IMR-90 (cell line): ENCODE results near the gene AMIGO2. TPM values are rescaled to one million over a fixed set of nuclear protein-coding genes. Genes with fewer than 3 reads are reported as not detected.

Source experiments
- ATAC-seq: fragments of 200-7000 bp; cut with Tn5 transposase; 2 replicates; pipeline ENCODE4 v1.9.1; 2020; ENCODE audit warnings: low read depth, mild to moderate bottlenecking, moderate library complexity
- BruUV-seq: library from RNA; stranded (reverse); fragments of 400-500 nt; replicated peaks from 2 replicates; lab custom pipeline; 2021; lab: Mats Ljungman, UMichigan
- CTCF ChIA-PET: fragments of 300-600 bp; formaldehyde crosslinking; extraction: SDS; loops from one replicate; lab custom pipeline; 2021; ENCODE audit warnings: antibody characterized with exemption; lab: Yijun Ruan, JAX
- POLR2A ChIA-PET: fragments of 300-600 bp; sonication (Branson Sonifier 250); formaldehyde crosslinking; loops from one replicate; lab custom pipeline; 2022; ENCODE audit warnings: antibody characterized with exemption; ENCODE audit not compliant: unreplicated experiment; lab: Charles Lee
- DNase-seq: peaks from one replicate; pipeline ENCODE4 v3.0.0; 2013
- H2AFZ ChIP-seq: replicated peaks from 2 replicates; pipeline ENCODE3; 2013; ENCODE audit warnings: low read length, mild to moderate bottlenecking; ENCODE audit not compliant: poor library complexity
- H2AK5ac ChIP-seq: 2 replicates; pipeline ENCODE4 v1.6.1; 2013; ENCODE audit warnings: low read depth, low read length, inconsistent platforms
- H2AK9ac ChIP-seq: replicated peaks from 2 replicates; pipeline ENCODE3; 2013; ENCODE audit warnings: mild to moderate bottlenecking, low read depth, low read length, moderate library complexity; ENCODE audit not compliant: poor library complexity
- H2BK120ac ChIP-seq: 2 replicates; pipeline ENCODE4 v1.6.1; 2013; ENCODE audit warnings: low read depth, low read length, inconsistent platforms
- H2BK15ac ChIP-seq: 3 replicates; pipeline ENCODE4 v1.6.1; 2013; ENCODE audit warnings: low read depth, low read length, inconsistent platforms
- H2BK20ac ChIP-seq: 2 replicates; pipeline ENCODE4 v1.6.1; 2013; ENCODE audit warnings: low read depth, mild to moderate bottlenecking, inconsistent platforms, low read length, moderate library complexity
- H2BK5ac ChIP-seq: 2 replicates; pipeline ENCODE4 v1.6.1; 2013; ENCODE audit warnings: mild to moderate bottlenecking, low read depth, low read length, inconsistent platforms; ENCODE audit not compliant: poor library complexity, severe bottlenecking
- H3K14ac ChIP-seq: replicated peaks from 2 replicates; pipeline ENCODE4 v1.6.1; 2013; ENCODE audit warnings: low read depth, low read length, inconsistent platforms
- H3K18ac ChIP-seq: 2 replicates; pipeline ENCODE4 v1.6.1; 2013; ENCODE audit warnings: low read depth, low read length, control low read depth
- H3K23ac ChIP-seq: 2 replicates; pipeline ENCODE4 v1.6.1; 2013; ENCODE audit warnings: low read depth, low read length, inconsistent platforms
- H3K27ac ChIP-seq: 2 replicates; pipeline ENCODE4 v1.5.1; 2013; ENCODE audit warnings: mild to moderate bottlenecking, control low read depth, low read length; ENCODE audit not compliant: insufficient read depth
- H3K27me3 ChIP-seq: 2 replicates; pipeline ENCODE4 v1.6.1; 2013; ENCODE audit warnings: low read length; ENCODE audit not compliant: control insufficient read depth, insufficient read depth
- H3K36me3 ChIP-seq: 2 replicates; pipeline ENCODE4 v1.6.1; 2013; ENCODE audit warnings: low read length, mixed read lengths; ENCODE audit not compliant: control insufficient read depth, insufficient read depth
- H3K4ac ChIP-seq: 2 replicates; pipeline ENCODE4 v1.6.1; 2013; ENCODE audit warnings: low read depth, low read length, inconsistent platforms
- H3K4me1 ChIP-seq: 2 replicates; pipeline ENCODE4 v1.6.1; 2013; ENCODE audit warnings: low read length, mixed read lengths; ENCODE audit not compliant: control insufficient read depth, insufficient read depth
- H3K4me2 ChIP-seq: 2 replicates; pipeline ENCODE4 v1.6.1; 2013; ENCODE audit warnings: low read depth, mild to moderate bottlenecking, control low read depth, low read length, moderate library complexity
- H3K4me3 ChIP-seq: 2 replicates; pipeline ENCODE4 v1.5.1; 2013; ENCODE audit warnings: low read depth, mild to moderate bottlenecking, control low read depth, low read length, moderate library complexity; ENCODE audit not compliant: insufficient read depth
- H3K56ac ChIP-seq: 2 replicates; pipeline ENCODE4 v1.6.1; 2013; ENCODE audit warnings: low read length, inconsistent platforms; ENCODE audit not compliant: insufficient read depth; ENCODE audit errors: extremely low read depth
- H3K79me1 ChIP-seq, 2 experiments: 2 replicates each; pipeline ENCODE4 v1.6.1; 2013; ENCODE audit warnings: low read length in 2 of 2, inconsistent platforms in 1 of 2, low read depth in 1 of 2
- H3K9ac ChIP-seq: 2 replicates; pipeline ENCODE4 v1.6.1; 2013; ENCODE audit warnings: low read depth, low read length, control low read depth
- H3K9me1 ChIP-seq: 2 replicates; pipeline ENCODE4 v1.6.1; 2013; ENCODE audit warnings: low read length, inconsistent platforms; ENCODE audit not compliant: insufficient read depth
- H3K9me3 ChIP-seq: 2 replicates; pipeline ENCODE4 v1.6.1; 2013; ENCODE audit warnings: low read length; ENCODE audit not compliant: control insufficient read depth, insufficient read depth
- H4K20me1 ChIP-seq: 2 replicates; pipeline ENCODE4 v1.6.1; 2013; ENCODE audit warnings: low read length, inconsistent platforms; ENCODE audit not compliant: insufficient read depth
- H4K5ac ChIP-seq: 2 replicates; pipeline ENCODE4 v1.6.1; 2013; ENCODE audit warnings: mild to moderate bottlenecking, low read depth, low read length, control low read depth
- H4K8ac ChIP-seq, 2 experiments: 2 replicates each; pipeline ENCODE4 v1.6.1; 2013; ENCODE audit warnings: low read depth in 2 of 2, low read length in 2 of 2, control low read depth in 1 of 2, inconsistent platforms in 1 of 2
- H4K91ac ChIP-seq: 2 replicates; pipeline ENCODE4 v1.6.1; 2013; ENCODE audit warnings: low read depth, low read length, inconsistent platforms; ENCODE audit not compliant: insufficient read depth
- BHLHE40 ChIP-seq: fragments of 150-350 bp; IDR thresholded peaks from 2 replicates; pipeline ENCODE4 v1.6.1; 2016; ENCODE audit warnings: mild to moderate bottlenecking, low read depth, low read length
- CEBPB ChIP-seq: IDR thresholded peaks from 2 replicates; pipeline ENCODE4 v1.6.1; 2012; ENCODE audit warnings: low read depth, low read length, improper control_type of control experiment
- CHD1 ChIP-seq: IDR thresholded peaks from 2 replicates; pipeline ENCODE4 v1.6.1; 2012; ENCODE audit warnings: low read depth, low read length, improper control_type of control experiment
- FOS ChIP-seq: fragments of 150-350 bp; IDR thresholded peaks from 2 replicates; pipeline ENCODE4 v1.6.1; 2016; ENCODE audit warnings: low read depth, low read length
- MAFK ChIP-seq: IDR thresholded peaks from 2 replicates; pipeline ENCODE4 v1.6.1; 2012; ENCODE audit warnings: low read depth, low read length, improper control_type of control experiment
- MXI1 ChIP-seq: IDR thresholded peaks from 2 replicates; pipeline ENCODE4 v1.6.1; 2012; ENCODE audit warnings: low read depth, mild to moderate bottlenecking, low read length, moderate library complexity, borderline replicate concordance
- RAD21 ChIP-seq: IDR thresholded peaks from 2 replicates; pipeline ENCODE4 v1.6.1; 2012; ENCODE audit warnings: low read length, improper control_type of control experiment
- RFX5 ChIP-seq: IDR thresholded peaks from 2 replicates; pipeline ENCODE4 v1.8.0; 2012; ENCODE audit warnings: low read depth, mild to moderate bottlenecking, low read length, moderate library complexity
- dilution Hi-C: fragments of 300-500 bp; cut with HindIII; formaldehyde crosslinking; loops from one replicate; pipeline ENCODE4 v1.14.3; 2018; ENCODE audit warnings: low sequenced_read_pairs; ENCODE audit not compliant: unreplicated experiment
- in situ Hi-C: fragments of 300-500 bp; cut with MboI; formaldehyde crosslinking; loops from 3 replicates; pipeline ENCODE4 v1.14.3; 2019; ENCODE audit warnings: low sequenced_read_pairs, inconsistent platforms, mixed read lengths
- intact Hi-C: fragments of 100-400 bp; cut with micrococcal nuclease; formaldehyde crosslinking; loops from 2 replicates; pipeline ENCODE4 v1.10.0; 2022
- polyA plus RNA-seq, 3 experiments: library from polyadenylated mRNA; depleted of rRNA; stranded (reverse); fragments of >200 nt; gene quantifications; 2 replicates each; pipeline ENCODE4 v1.2.3, GENCODE V29; 2012; ENCODE audit warnings: low replicate concordance in 1 of 3
- total RNA-seq: library from RNA; depleted of rRNA; stranded (reverse); fragments of >200 nt; gene quantifications from 2 replicates; pipeline ENCODE4 v1.2.3, GENCODE V29; 2012
- TF ChIP-seq, protein P1 (sequence below): conservative IDR thresholded peaks from 2 replicates; pipeline ENCODE4 v1.5.1; 2012; ENCODE audit warnings: mild to moderate bottlenecking, low read depth, low read length, improper control_type of control experiment
- TF ChIP-seq, protein P2 (sequence below): fragments of 150-350 bp; IDR thresholded peaks from 2 replicates; pipeline ENCODE4 v1.6.1; 2016; ENCODE audit warnings: low read depth, mild to moderate bottlenecking, low read length, moderate library complexity, borderline replicate concordance

The AMIGO2 gene
- total and polyA plus RNA-seq, 2 of the 4 experiments (the other 2 are of a cell fraction): 20.1 to 32.6 TPM

DNA sequence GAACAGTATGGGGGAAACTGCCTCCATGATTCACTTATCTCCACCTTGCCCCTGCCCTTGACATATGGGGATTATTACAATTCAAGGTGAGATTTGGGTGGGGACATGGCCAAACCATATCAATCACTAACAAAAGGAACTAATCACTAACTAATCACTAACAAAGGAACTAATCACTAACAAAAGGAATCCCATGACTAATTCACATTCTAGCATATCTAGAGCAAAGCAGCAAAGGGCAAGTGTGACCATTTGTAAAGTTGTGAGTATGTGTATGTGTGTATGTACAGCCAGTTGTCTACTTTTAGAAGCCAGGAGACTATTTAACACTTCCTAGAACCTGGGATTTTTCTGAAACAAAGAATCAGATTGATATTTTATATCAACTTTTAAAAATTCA, 31.2 kb downstream of the AMIGO2 start:
- Histone ChIP-seq H3K9me3 (peaks cover 11% of the 10 kb centered on the region), H3K4me2 (no peak overlapping the region), H3K4me3 (no peak overlapping the region), H2AFZ (no peak overlapping the region), H4K91ac (no peak overlapping the region), H3K9ac (no peak overlapping the region), H3K36me3 (no peaks in the 10 kb centered on the region), H2AK9ac (no peak overlapping the region), H2BK20ac (no peak overlapping the region), H3K9me1 (no peaks in the 10 kb centered on the region), H2BK5ac (no peak overlapping the region), H4K20me1 (no peaks in the 10 kb centered on the region), H3K4ac (no peak overlapping the region), H4K5ac (no peak overlapping the region), H4K8ac (no peak overlapping the region), H2BK120ac (no peak overlapping the region), H3K27me3 (no peaks in the 10 kb centered on the region), H3K27ac (no peak overlapping the region), H2AK5ac (no peak overlapping the region), H3K23ac (no peak overlapping the region), H3K4me1 (no peaks in the 10 kb centered on the region), H3K79me1 (no peaks in the 10 kb centered on the region), H3K18ac (no peak overlapping the region), H3K56ac (no peak overlapping the region), H3K14ac (no peak overlapping the region), H2BK15ac (no peak overlapping the region)
- ChIA-PET POLR2A (no interaction called here), CTCF (interaction anchor here (1.2 kb wide), 1 partner anchor 16 kb away, joined by 3 read pairs; no protein-coding TSS in a partner anchor)
- dilution Hi-C loops (no loop called here), in situ Hi-C loops (no loop called here), intact Hi-C loops (no loop called here)
- BruUV-seq: no TSS peak
- ATAC-seq: no peak
- TF ChIP-seq CHD1 (no peak), MAFK (no peak), CEBPB (no peak), BHLHE40 (no peak), FOS (no peak), RFX5 (no peak), MXI1 (no peak), RAD21 (no peak)
- TF ChIP-seq, protein P1, sequence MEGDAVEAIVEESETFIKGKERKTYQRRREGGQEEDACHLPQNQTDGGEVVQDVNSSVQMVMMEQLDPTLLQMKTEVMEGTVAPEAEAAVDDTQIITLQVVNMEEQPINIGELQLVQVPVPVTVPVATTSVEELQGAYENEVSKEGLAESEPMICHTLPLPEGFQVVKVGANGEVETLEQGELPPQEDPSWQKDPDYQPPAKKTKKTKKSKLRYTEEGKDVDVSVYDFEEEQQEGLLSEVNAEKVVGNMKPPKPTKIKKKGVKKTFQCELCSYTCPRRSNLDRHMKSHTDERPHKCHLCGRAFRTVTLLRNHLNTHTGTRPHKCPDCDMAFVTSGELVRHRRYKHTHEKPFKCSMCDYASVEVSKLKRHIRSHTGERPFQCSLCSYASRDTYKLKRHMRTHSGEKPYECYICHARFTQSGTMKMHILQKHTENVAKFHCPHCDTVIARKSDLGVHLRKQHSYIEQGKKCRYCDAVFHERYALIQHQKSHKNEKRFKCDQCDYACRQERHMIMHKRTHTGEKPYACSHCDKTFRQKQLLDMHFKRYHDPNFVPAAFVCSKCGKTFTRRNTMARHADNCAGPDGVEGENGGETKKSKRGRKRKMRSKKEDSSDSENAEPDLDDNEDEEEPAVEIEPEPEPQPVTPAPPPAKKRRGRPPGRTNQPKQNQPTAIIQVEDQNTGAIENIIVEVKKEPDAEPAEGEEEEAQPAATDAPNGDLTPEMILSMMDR: no peak
- TF ChIP-seq, protein P2, sequence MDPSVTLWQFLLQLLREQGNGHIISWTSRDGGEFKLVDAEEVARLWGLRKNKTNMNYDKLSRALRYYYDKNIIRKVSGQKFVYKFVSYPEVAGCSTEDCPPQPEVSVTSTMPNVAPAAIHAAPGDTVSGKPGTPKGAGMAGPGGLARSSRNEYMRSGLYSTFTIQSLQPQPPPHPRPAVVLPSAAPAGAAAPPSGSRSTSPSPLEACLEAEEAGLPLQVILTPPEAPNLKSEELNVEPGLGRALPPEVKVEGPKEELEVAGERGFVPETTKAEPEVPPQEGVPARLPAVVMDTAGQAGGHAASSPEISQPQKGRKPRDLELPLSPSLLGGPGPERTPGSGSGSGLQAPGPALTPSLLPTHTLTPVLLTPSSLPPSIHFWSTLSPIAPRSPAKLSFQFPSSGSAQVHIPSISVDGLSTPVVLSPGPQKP: no peak
- no peak for DNase-seq
